CD14-positive monocyte (primary cell): ENCODE data around the gene SNAPC4. TPM values are rescaled to one million over a fixed set of nuclear protein-coding genes. Genes with fewer than 3 reads are reported as not detected.

ENCODE experiments used
- DNase-seq, 3 donors: peaks; one replicate each; pipeline ENCODE4 v3.0.0-alpha.2; 2011 to 2022
- H2AFZ ChIP-seq: 2 replicates; pipeline ENCODE4 v1.6.0; 2012; ENCODE audit warnings: mild to moderate bottlenecking, low read depth, low read length, inconsistent platforms; ENCODE audit not compliant: insufficient read depth, poor library complexity, severe bottlenecking
- H3K27ac ChIP-seq, 2 donors: 1 replicate in 1 of 2; 2 replicates in 1 of 2; pipeline ENCODE4 v1.5.1; 2012 to 2013; ENCODE audit warnings: low read length in 2 of 2, control low read depth in 1 of 2, inconsistent platforms in 1 of 2, low read depth in 1 of 2, mild to moderate bottlenecking in 1 of 2
- H3K27me3 ChIP-seq, 2 donors: one replicate each; pipeline versions ENCODE4 v1.6.0 to v1.6.1; 2011 to 2013; ENCODE audit warnings: low read length in 2 of 2; ENCODE audit not compliant: control insufficient read depth in 2 of 2, insufficient read depth in 2 of 2
- H3K36me3 ChIP-seq, 2 donors: replicated peaks in 1 of 2; 1 replicate in 1 of 2; 2 replicates in 1 of 2; pipeline versions ENCODE4 v1.5.1 to v1.6.1; 2012 to 2013; ENCODE audit warnings: low read length in 2 of 2, control low read depth in 1 of 2, inconsistent platforms in 1 of 2, mild to moderate bottlenecking in 1 of 2; ENCODE audit not compliant: insufficient read depth in 2 of 2, control insufficient read depth in 1 of 2
- H3K4me1 ChIP-seq, 2 donors: 1 replicate in 1 of 2; 2 replicates in 1 of 2; pipeline versions ENCODE4 v1.5.1 to v1.6.1; 2012 to 2013; ENCODE audit warnings: low read length in 2 of 2, control low read depth in 1 of 2, inconsistent platforms in 1 of 2, mild to moderate bottlenecking in 1 of 2, moderate library complexity in 1 of 2; ENCODE audit not compliant: insufficient read depth in 2 of 2, control insufficient read depth in 1 of 2
- H3K4me2 ChIP-seq: replicated peaks from 2 replicates; pipeline ENCODE3; 2012; ENCODE audit warnings: low read length, moderate library complexity, mild to moderate bottlenecking; ENCODE audit not compliant: poor library complexity, severe bottlenecking; ENCODE audit errors: extremely low read depth
- H3K4me3 ChIP-seq, 3 experiments: fragments of 200-600 bp in 1 of 3; sonication (generic) in 1 of 3; replicated peaks in 1 of 3; 1 replicate in 2 of 3; 2 replicates in 1 of 3; pipeline ENCODE4 v1.5.1; 2011 to 2013; ENCODE audit warnings: low read length in 3 of 3, mild to moderate bottlenecking in 3 of 3, control low read depth in 2 of 3, low read depth in 2 of 3, inconsistent platforms in 1 of 3, moderate library complexity in 1 of 3
- H3K79me2 ChIP-seq: 2 replicates; pipeline ENCODE4 v1.6.0; 2012; ENCODE audit warnings: mild to moderate bottlenecking, control low read depth, inconsistent platforms, low read length, moderate library complexity; ENCODE audit not compliant: insufficient read depth
- H3K9ac ChIP-seq: 2 replicates; pipeline ENCODE4 v1.6.0; 2017; ENCODE audit warnings: low read length, mild to moderate bottlenecking; ENCODE audit not compliant: insufficient read depth, poor library complexity, severe bottlenecking
- H3K9me3 ChIP-seq, 2 donors: replicated peaks in 1 of 2; 1 replicate in 1 of 2; 2 replicates in 1 of 2; pipeline versions ENCODE4 v1.5.1 to v1.6.1; 2012 to 2013; ENCODE audit warnings: low read length in 2 of 2, control low read depth in 1 of 2; ENCODE audit not compliant: control insufficient read depth in 1 of 2, insufficient read depth in 1 of 2
- H4K20me1 ChIP-seq: 2 replicates; pipeline ENCODE4 v1.6.0; 2012; ENCODE audit warnings: mild to moderate bottlenecking, low read length, control low read depth, moderate library complexity; ENCODE audit not compliant: insufficient read depth
- H3K27ac Mint-ChIP-seq, 7 donors: one replicate each; pipeline ENCODE4 v1.8.0; 2020; ENCODE audit warnings: mild to moderate bottlenecking in 7 of 7, mixed read lengths in 7 of 7, moderate library complexity in 6 of 7, inconsistent platforms in 2 of 7
- H3K27me3 Mint-ChIP-seq, 3 donors: one replicate each; pipeline ENCODE4 v1.8.0; 2021 to 2022; ENCODE audit warnings: low read depth in 3 of 3, mild to moderate bottlenecking in 3 of 3, mixed read lengths in 3 of 3, moderate library complexity in 3 of 3, inconsistent platforms in 1 of 3
- H3K36me3 Mint-ChIP-seq, 2 donors: one replicate each; pipeline ENCODE4 v1.8.0; 2020; ENCODE audit warnings: mixed read lengths in 2 of 2, inconsistent platforms in 1 of 2, mild to moderate bottlenecking in 1 of 2
- H3K4me1 Mint-ChIP-seq: one replicate; pipeline ENCODE4 v1.8.0; 2020; ENCODE audit warnings: mild to moderate bottlenecking, mixed read lengths
- H3K4me3 Mint-ChIP-seq, 2 donors: one replicate each; pipeline ENCODE4 v1.8.0; 2020; ENCODE audit warnings: mild to moderate bottlenecking in 2 of 2, mixed read lengths in 2 of 2, moderate library complexity in 1 of 2
- H3K9me3 Mint-ChIP-seq, 7 donors: one replicate each; pipeline ENCODE4 v1.8.0; 2020 to 2022; ENCODE audit warnings: mixed read lengths in 7 of 7, mild to moderate bottlenecking in 6 of 7, moderate library complexity in 6 of 7, inconsistent platforms in 2 of 7
- WGBS: methylation state at CpG from one replicate; pipeline ENCODE4 v1.1.5; 2013; ENCODE audit warnings: missing lambda C conversion rate; ENCODE audit not compliant: insufficient coverage; 5-methylcytosine and 5-hydroxymethylcytosine counted together
- intact Hi-C, 2 donors: fragments of 100-400 bp; cut with micrococcal nuclease; formaldehyde crosslinking; loops; one replicate each; pipeline versions ENCODE4 v1.15.0 to v1.15.1; 2023
- polyA plus RNA-seq, 3 donors: library from polyadenylated mRNA; depleted of rRNA in 1 of 3; unstranded in 2 of 3; stranded (reverse) in 1 of 3; fragments of 300-500 nt in 2 of 3; fragments of >200 nt in 1 of 3; fragmentation: Illumina TruSeq in 2 of 3; gene quantifications; 1 replicate in 2 of 3; 2 replicates in 1 of 3; pipeline ENCODE4 v1.2.3, GENCODE V29; 2012 to 2021
- TF ChIP-seq, protein P1 (sequence below): fragments of 200-600 bp; IDR thresholded peaks from one replicate; pipeline ENCODE4 v1.8.0; 2022; ENCODE audit warnings: antibody characterized with exemption, mild to moderate bottlenecking

SNAPC4 gene
- polyA plus RNA-seq, 3 donors = 0.59 to 6.7 (median 1.2) TPM

DNA sequence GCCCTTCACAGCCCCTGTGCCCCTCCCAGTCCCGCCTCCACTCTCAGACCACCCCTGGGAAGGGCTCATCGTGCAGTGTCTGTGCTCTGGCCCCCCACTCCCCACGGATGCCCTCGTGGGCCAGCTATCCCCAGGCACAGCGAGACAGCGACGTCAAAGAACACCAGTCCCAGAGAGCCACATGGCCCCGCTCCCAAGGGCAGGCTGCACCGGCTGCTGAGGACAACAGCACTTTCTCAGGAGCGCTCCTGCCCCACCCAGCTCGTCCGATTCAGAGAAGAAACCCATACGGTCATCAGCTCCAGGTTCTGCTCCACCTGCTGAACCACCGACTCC is 4.8 kb upstream of the SNAPC4 start:
- Mint-ChIP-seq H3K36me3 (peaks cover 37 to 62% of the 10 kb centered on the region in 2 donors), H3K4me3 (no peak overlapping the region), H3K27ac (peak overlapping the region in 3 of 7 donors; percentile 37 to 74 (median 54)), H3K9me3 (peaks cover 0 to 2% (median 0%) of the 10 kb centered on the region in 7 donors), H3K27me3 (peaks cover 0 to 7% (median 2%) of the 10 kb centered on the region in 3 donors), H3K4me1 (peaks cover 20% of the 10 kb centered on the region)
- Histone ChIP-seq H3K4me2 (no peak overlapping the region), H3K27ac (no peak overlapping the region), H3K9me3 (no peaks in the 10 kb centered on the region), H2AFZ (no peak overlapping the region), H3K79me2 (peaks cover 5% of the 10 kb centered on the region), H3K27me3 (no peaks in the 10 kb centered on the region), H3K9ac (no peak overlapping the region), H4K20me1 (peaks cover 3% of the 10 kb centered on the region), H3K36me3 (peaks cover 43 to 55% of the 10 kb centered on the region in 2 donors), H3K4me3 (no peak overlapping the region), H3K4me1 (peaks cover 11 to 16% of the 10 kb centered on the region in 2 donors)
- DNase-seq = no peak
- WGBS = 95% methylated on average over 14 of the region's 14 CpGs
- TF ChIP-seq, protein P1, sequence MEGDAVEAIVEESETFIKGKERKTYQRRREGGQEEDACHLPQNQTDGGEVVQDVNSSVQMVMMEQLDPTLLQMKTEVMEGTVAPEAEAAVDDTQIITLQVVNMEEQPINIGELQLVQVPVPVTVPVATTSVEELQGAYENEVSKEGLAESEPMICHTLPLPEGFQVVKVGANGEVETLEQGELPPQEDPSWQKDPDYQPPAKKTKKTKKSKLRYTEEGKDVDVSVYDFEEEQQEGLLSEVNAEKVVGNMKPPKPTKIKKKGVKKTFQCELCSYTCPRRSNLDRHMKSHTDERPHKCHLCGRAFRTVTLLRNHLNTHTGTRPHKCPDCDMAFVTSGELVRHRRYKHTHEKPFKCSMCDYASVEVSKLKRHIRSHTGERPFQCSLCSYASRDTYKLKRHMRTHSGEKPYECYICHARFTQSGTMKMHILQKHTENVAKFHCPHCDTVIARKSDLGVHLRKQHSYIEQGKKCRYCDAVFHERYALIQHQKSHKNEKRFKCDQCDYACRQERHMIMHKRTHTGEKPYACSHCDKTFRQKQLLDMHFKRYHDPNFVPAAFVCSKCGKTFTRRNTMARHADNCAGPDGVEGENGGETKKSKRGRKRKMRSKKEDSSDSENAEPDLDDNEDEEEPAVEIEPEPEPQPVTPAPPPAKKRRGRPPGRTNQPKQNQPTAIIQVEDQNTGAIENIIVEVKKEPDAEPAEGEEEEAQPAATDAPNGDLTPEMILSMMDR = no peak
- intact Hi-C loops = loop anchor here in 1 of 2 donors (5.0 kb wide), 1 partner anchor 42 kb away; the partner anchor contains the start of gene DNLZ

- H3K79me2 ChIP-seq = peaks cover 5% of the 10 kb centered on the region
- Mint-ChIP-seq H3K27me3 (peaks cover 0 to 4% (median 2%) of the 10 kb centered on the region in 3 donors), H3K4me1 (peaks cover 17% of the 10 kb centered on the region), H3K36me3 (peaks cover 37 to 62% of the 10 kb centered on the region in 2 donors), H3K27ac (peak overlapping the region in 3 of 7 donors; percentile 41 to 74 (median 67)), H3K9me3 (peaks cover 0 to 2% (median 0%) of the 10 kb centered on the region in 7 donors), H3K4me3 (no peak overlapping the region)
- no peak overlapping the region for H2AFZ ChIP-seq
- H3K36me3 ChIP-seq = peaks cover 43 to 55% of the 10 kb centered on the region in 2 donors
- no peak overlapping the region for H3K4me3 ChIP-seq
- H3K4me2 ChIP-seq = no peak overlapping the region
- TF ChIP-seq, protein P1 = no peak
- H3K27me3 ChIP-seq = no peaks in the 10 kb centered on the region
- H3K27ac ChIP-seq = no peak overlapping the region
- no peaks in the 10 kb centered on the region for H3K9me3 ChIP-seq
- peaks cover 7% of the 10 kb centered on the region for H4K20me1 ChIP-seq
- DNase-seq = no peak
- H3K9ac ChIP-seq = no peak overlapping the region
- WGBS = 82% methylated on average over 32 of the region's 32 CpGs
- intact Hi-C loops = loop anchor here in 1 of 2 donors (5.0 kb wide), 1 partner anchor 42 kb away; the partner anchor contains the start of gene DNLZ
- H3K4me1 ChIP-seq = peaks cover 10 to 16% of the 10 kb centered on the region in 2 donors
These were observed 4.2 kb upstream of the SNAPC4 start for GRCh38 chr9:136403915-136404800.
